IMR-90 (cell line): ENCODE measurements around the gene SERPINA3. TPM values are rescaled to one million over a fixed set of nuclear protein-coding genes. Genes with fewer than 3 reads are reported as not detected.

Experiments
- ATAC-seq: fragments of 200-7000 bp; cut with Tn5 transposase; 2 replicates; pipeline ENCODE4 v1.9.1; 2020; ENCODE audit warnings: low read depth, mild to moderate bottlenecking, moderate library complexity
- BruUV-seq: library from RNA; stranded (reverse); fragments of 400-500 nt; replicated peaks from 2 replicates; lab custom pipeline; 2021; lab: Mats Ljungman, UMichigan
- CTCF ChIA-PET: fragments of 300-600 bp; formaldehyde crosslinking; extraction: SDS; loops from one replicate; lab custom pipeline; 2021; ENCODE audit warnings: antibody characterized with exemption; lab: Yijun Ruan, JAX
- POLR2A ChIA-PET: fragments of 300-600 bp; sonication (Branson Sonifier 250); formaldehyde crosslinking; loops from one replicate; lab custom pipeline; 2022; ENCODE audit warnings: antibody characterized with exemption; ENCODE audit not compliant: unreplicated experiment; lab: Charles Lee
- DNase-seq: peaks from one replicate; pipeline ENCODE4 v3.0.0; 2013
- H2AFZ ChIP-seq: replicated peaks from 2 replicates; pipeline ENCODE3; 2013; ENCODE audit warnings: low read length, mild to moderate bottlenecking; ENCODE audit not compliant: poor library complexity
- H2AK5ac ChIP-seq: 2 replicates; pipeline ENCODE4 v1.6.1; 2013; ENCODE audit warnings: low read depth, low read length, inconsistent platforms
- H2AK9ac ChIP-seq: replicated peaks from 2 replicates; pipeline ENCODE3; 2013; ENCODE audit warnings: mild to moderate bottlenecking, low read depth, low read length, moderate library complexity; ENCODE audit not compliant: poor library complexity
- H2BK120ac ChIP-seq: 2 replicates; pipeline ENCODE4 v1.6.1; 2013; ENCODE audit warnings: low read depth, low read length, inconsistent platforms
- H2BK15ac ChIP-seq: 3 replicates; pipeline ENCODE4 v1.6.1; 2013; ENCODE audit warnings: low read depth, low read length, inconsistent platforms
- H2BK20ac ChIP-seq: 2 replicates; pipeline ENCODE4 v1.6.1; 2013; ENCODE audit warnings: low read depth, mild to moderate bottlenecking, inconsistent platforms, low read length, moderate library complexity
- H2BK5ac ChIP-seq: 2 replicates; pipeline ENCODE4 v1.6.1; 2013; ENCODE audit warnings: mild to moderate bottlenecking, low read depth, low read length, inconsistent platforms; ENCODE audit not compliant: poor library complexity, severe bottlenecking
- H3K14ac ChIP-seq: replicated peaks from 2 replicates; pipeline ENCODE4 v1.6.1; 2013; ENCODE audit warnings: low read depth, low read length, inconsistent platforms
- H3K18ac ChIP-seq: 2 replicates; pipeline ENCODE4 v1.6.1; 2013; ENCODE audit warnings: low read depth, low read length, control low read depth
- H3K23ac ChIP-seq: 2 replicates; pipeline ENCODE4 v1.6.1; 2013; ENCODE audit warnings: low read depth, low read length, inconsistent platforms
- H3K27ac ChIP-seq: 2 replicates; pipeline ENCODE4 v1.5.1; 2013; ENCODE audit warnings: mild to moderate bottlenecking, control low read depth, low read length; ENCODE audit not compliant: insufficient read depth
- H3K27me3 ChIP-seq: 2 replicates; pipeline ENCODE4 v1.6.1; 2013; ENCODE audit warnings: low read length; ENCODE audit not compliant: control insufficient read depth, insufficient read depth
- H3K36me3 ChIP-seq: 2 replicates; pipeline ENCODE4 v1.6.1; 2013; ENCODE audit warnings: low read length, mixed read lengths; ENCODE audit not compliant: control insufficient read depth, insufficient read depth
- H3K4ac ChIP-seq: 2 replicates; pipeline ENCODE4 v1.6.1; 2013; ENCODE audit warnings: low read depth, low read length, inconsistent platforms
- H3K4me1 ChIP-seq: 2 replicates; pipeline ENCODE4 v1.6.1; 2013; ENCODE audit warnings: low read length, mixed read lengths; ENCODE audit not compliant: control insufficient read depth, insufficient read depth
- H3K4me2 ChIP-seq: 2 replicates; pipeline ENCODE4 v1.6.1; 2013; ENCODE audit warnings: low read depth, mild to moderate bottlenecking, control low read depth, low read length, moderate library complexity
- H3K4me3 ChIP-seq: 2 replicates; pipeline ENCODE4 v1.5.1; 2013; ENCODE audit warnings: low read depth, mild to moderate bottlenecking, control low read depth, low read length, moderate library complexity; ENCODE audit not compliant: insufficient read depth
- H3K56ac ChIP-seq: 2 replicates; pipeline ENCODE4 v1.6.1; 2013; ENCODE audit warnings: low read length, inconsistent platforms; ENCODE audit not compliant: insufficient read depth; ENCODE audit errors: extremely low read depth
- H3K79me1 ChIP-seq, 2 experiments: 2 replicates each; pipeline ENCODE4 v1.6.1; 2013; ENCODE audit warnings: low read length in 2 of 2, inconsistent platforms in 1 of 2, low read depth in 1 of 2
- H3K9ac ChIP-seq: 2 replicates; pipeline ENCODE4 v1.6.1; 2013; ENCODE audit warnings: low read depth, low read length, control low read depth
- H3K9me1 ChIP-seq: 2 replicates; pipeline ENCODE4 v1.6.1; 2013; ENCODE audit warnings: low read length, inconsistent platforms; ENCODE audit not compliant: insufficient read depth
- H3K9me3 ChIP-seq: 2 replicates; pipeline ENCODE4 v1.6.1; 2013; ENCODE audit warnings: low read length; ENCODE audit not compliant: control insufficient read depth, insufficient read depth
- H4K20me1 ChIP-seq: 2 replicates; pipeline ENCODE4 v1.6.1; 2013; ENCODE audit warnings: low read length, inconsistent platforms; ENCODE audit not compliant: insufficient read depth
- H4K5ac ChIP-seq: 2 replicates; pipeline ENCODE4 v1.6.1; 2013; ENCODE audit warnings: mild to moderate bottlenecking, low read depth, low read length, control low read depth
- H4K8ac ChIP-seq, 2 experiments: 2 replicates each; pipeline ENCODE4 v1.6.1; 2013; ENCODE audit warnings: low read depth in 2 of 2, low read length in 2 of 2, control low read depth in 1 of 2, inconsistent platforms in 1 of 2
- H4K91ac ChIP-seq: 2 replicates; pipeline ENCODE4 v1.6.1; 2013; ENCODE audit warnings: low read depth, low read length, inconsistent platforms; ENCODE audit not compliant: insufficient read depth
- ELK1 ChIP-seq: fragments of 150-350 bp; IDR thresholded peaks from 2 replicates; pipeline ENCODE4 v1.6.1; 2016; ENCODE audit warnings: low read depth, mild to moderate bottlenecking, low read length, moderate library complexity, borderline replicate concordance
- NFE2L2 ChIP-seq: fragments of 150-350 bp; IDR thresholded peaks from 2 replicates; pipeline ENCODE4 v1.6.1; 2016; ENCODE audit warnings: low read depth, mild to moderate bottlenecking, low read length
- POLR2A ChIP-seq: IDR thresholded peaks from 2 replicates; pipeline ENCODE4 v1.6.1; 2012; ENCODE audit warnings: mild to moderate bottlenecking, low read depth, low read length
- USF2 ChIP-seq: fragments of 150-350 bp; IDR thresholded peaks from 2 replicates; pipeline ENCODE4 v1.6.1; 2017; ENCODE audit warnings: mild to moderate bottlenecking, antibody characterized with exemption, low read length, low read depth
- WGBS, 2 experiments: methylation state at CpG; one replicate each; pipeline versions ENCODE4 v1.1.5 to v1.1.7; 2013; ENCODE audit warnings: missing lambda C conversion rate in 2 of 2; ENCODE audit not compliant: insufficient read length in 1 of 2; ENCODE audit errors: extremely low coverage in 2 of 2; 5-methylcytosine and 5-hydroxymethylcytosine counted together
- dilution Hi-C: fragments of 300-500 bp; cut with HindIII; formaldehyde crosslinking; loops from one replicate; pipeline ENCODE4 v1.14.3; 2018; ENCODE audit warnings: low sequenced_read_pairs; ENCODE audit not compliant: unreplicated experiment
- in situ Hi-C: fragments of 300-500 bp; cut with MboI; formaldehyde crosslinking; loops from 3 replicates; pipeline ENCODE4 v1.14.3; 2019; ENCODE audit warnings: low sequenced_read_pairs, inconsistent platforms, mixed read lengths
- intact Hi-C: fragments of 100-400 bp; cut with micrococcal nuclease; formaldehyde crosslinking; loops from 2 replicates; pipeline ENCODE4 v1.10.0; 2022
- polyA plus RNA-seq, 3 experiments: library from polyadenylated mRNA; depleted of rRNA; stranded (reverse); fragments of >200 nt; gene quantifications; 2 replicates each; pipeline ENCODE4 v1.2.3, GENCODE V29; 2012; ENCODE audit warnings: low replicate concordance in 1 of 3
- total RNA-seq: library from RNA; depleted of rRNA; stranded (reverse); fragments of >200 nt; gene quantifications from 2 replicates; pipeline ENCODE4 v1.2.3, GENCODE V29; 2012

SERPINA3 gene
- total and polyA plus RNA-seq, 2 of the 4 experiments (the other 2 are of a cell fraction) = 0.36 to 0.48 TPM

GRCh38 chr14:94638339-94638738 is 26.1 kb downstream of the SERPINA3 start:
- dilution Hi-C loops (no loop called here), intact Hi-C loops (no loop called here), in situ Hi-C loops (no loop called here)
- DNase-seq (peak; percentile 11), ATAC-seq (no peak)
- H2BK120ac ChIP-seq = no peak overlapping the region
- H3K27ac ChIP-seq = no peak overlapping the region
- H3K4ac ChIP-seq = no peak overlapping the region
- H4K91ac ChIP-seq = no peak overlapping the region
- no peak overlapping the region for H3K18ac ChIP-seq
- H2AK9ac ChIP-seq = no peak overlapping the region
- no peaks in the 10 kb centered on the region for H3K36me3 ChIP-seq
- no peaks in the 10 kb centered on the region for H3K79me1 ChIP-seq
- H3K4me2 ChIP-seq = no peak overlapping the region
- no peaks in the 10 kb centered on the region for H4K20me1 ChIP-seq
- H2BK20ac ChIP-seq = no peak overlapping the region
- no peak overlapping the region for H4K5ac ChIP-seq
- no peak overlapping the region for H3K14ac ChIP-seq
- no peak overlapping the region for H3K9ac ChIP-seq
- H4K8ac ChIP-seq = no peak overlapping the region
- no peaks in the 10 kb centered on the region for H3K4me1 ChIP-seq
- no peak overlapping the region for H3K4me3 ChIP-seq
- CTCF ChIA-PET = interaction anchor here (0.7 to 1.0 kb wide), 2 partner anchors 11 to 35 kb away, joined by 3 read pairs; no protein-coding TSS in a partner anchor
- H2AK5ac ChIP-seq = no peak overlapping the region
- TF ChIP-seq POLR2A = no peak
- TF ChIP-seq ELK1 = no peak
- TF ChIP-seq NFE2L2 = no peak
- TF ChIP-seq USF2 = no peak
- H3K27me3 ChIP-seq = peaks cover 3% of the 10 kb centered on the region; the same call in 1 of the 2 replicates
- no peak overlapping the region for H3K56ac ChIP-seq
- no peaks in the 10 kb centered on the region for H3K9me1 ChIP-seq
- no CpG with 5 or more reads among the region's 2 CpGs for WGBS, 2 experiments
- H3K9me3 ChIP-seq = no peaks in the 10 kb centered on the region; the same call in 1 of the 2 replicates
- BruUV-seq = no TSS peak
- no peak overlapping the region for H2AFZ ChIP-seq
- H2BK15ac ChIP-seq = no peak overlapping the region
- no peak overlapping the region for H3K23ac ChIP-seq
- POLR2A ChIA-PET = no interaction called here
- H2BK5ac ChIP-seq = no peak overlapping the region
